GM10266 (cell line): ENCODE measurements around the gene WWOX.
A peak's percentile ranks its signal among the peaks of the same experiment; 100 is the strongest.

ENCODE experiments used
- DNase-seq: peaks from one replicate; pipeline ENCODE4 v3.0.0; 2012; ENCODE audit errors: extremely low spot score
- CTCF ChIP-seq: IDR thresholded peaks from 2 replicates; pipeline ENCODE4 v1.5.1; 2012; ENCODE audit warnings: mild to moderate bottlenecking, low read depth; ENCODE audit not compliant: control insufficient read depth, insufficient read depth; ENCODE audit errors: missing control alignments

The WWOX gene

GRCh38 chr16:78502812-78503350 lies 403.4 kb downstream of the WWOX start:
- DNase-seq: no peak

GRCh38 chr16:78503602-78504001 lies 404.1 kb downstream of the WWOX start:
- peak; percentile 53 for TF ChIP-seq CTCF
- no peak for DNase-seq

More at GRCh38 chr16:78502812-78503350, 403.4 kb downstream of the WWOX start:
- no peak for TF ChIP-seq CTCF

- no peak for TF ChIP-seq CTCF
- no peak for DNase-seq
These were observed 405.0 kb downstream of the WWOX start for GRCh38 chr16:78504401-78504851.

- TF ChIP-seq CTCF: no peak
- no peak for DNase-seq
These were observed 405.6 kb downstream of the WWOX start for GRCh38 chr16:78505036-78505435.

GRCh38 chr16:78505544-78506366 lies 406.3 kb downstream of the WWOX start:
- no peak for DNase-seq
- TF ChIP-seq CTCF: no peak

- no peak for DNase-seq
- TF ChIP-seq CTCF: no peak
These were observed 407.1 kb downstream of the WWOX start for GRCh38 chr16:78506367-78507193.

- DNase-seq: no peak
- no peak for TF ChIP-seq CTCF
These were observed 408.1 kb downstream of the WWOX start for GRCh38 chr16:78507576-78507975.
